Esophagus muscularis mucosa (tissue), 4 donors: ENCODE measurements around the gene DHPS. TPM values are rescaled to one million over a fixed set of nuclear protein-coding genes. Genes with fewer than 3 reads are reported as not detected.
"Not testable (repeated sequence)": the region's sequence is repeated elsewhere in the genome, so short reads cannot be mapped to it uniquely, and the experiment has no call there.

Experiments used
- DNase-seq: peaks from one replicate; pipeline ENCODE4 v3.0.0-alpha.2; 2017; ENCODE audit errors: extremely low spot score
- H3K27ac ChIP-seq, 4 donors: fragments of 200-600 bp; sonication (generic); replicated peaks in 1 of 4; 1 replicate in 3 of 4; 2 replicates in 1 of 4; pipeline ENCODE4 v1.5.1; 2016 to 2019; ENCODE audit warnings: mild to moderate bottlenecking in 1 of 4
- H3K27me3 ChIP-seq, 4 donors: fragments of 200-600 bp; sonication (generic); one replicate each; pipeline versions ENCODE4 v1.5.1 to v1.6.0; 2016 to 2019
- H3K36me3 ChIP-seq, 4 donors: fragments of 200-600 bp; sonication (generic); one replicate each; pipeline ENCODE4 v1.5.1; 2016 to 2019
- H3K4me1 ChIP-seq, 4 donors: fragments of 200-600 bp; sonication (generic); one replicate each; pipeline ENCODE4 v1.5.1; 2016 to 2019
- H3K4me3 ChIP-seq, 4 donors: fragments of 200-600 bp; sonication (generic); 1 replicate in 2 of 4; 2 replicates in 2 of 4; pipeline ENCODE4 v1.5.1; 2016 to 2019; ENCODE audit warnings: mild to moderate bottlenecking in 4 of 4, moderate library complexity in 1 of 4
- H3K9me3 ChIP-seq, 4 donors: fragments of 200-600 bp; sonication (generic); 1 replicate in 3 of 4; 2 replicates in 1 of 4; pipeline ENCODE4 v1.5.1; 2016 to 2019
- CTCF ChIP-seq, 3 experiments: fragments of 200-600 bp in 2 of 3; fragments of 450-650 bp in 1 of 3; sonication (generic) in 2 of 3; IDR thresholded peaks; one replicate each; pipeline ENCODE4 v1.5.1; 2017 to 2019; ENCODE audit warnings: antibody characterized with exemption in 3 of 3, mild to moderate bottlenecking in 2 of 3, moderate library complexity in 1 of 3
- EP300 ChIP-seq: sonication (generic); formaldehyde crosslinking; IDR thresholded peaks from one replicate; pipeline ENCODE4 v1.6.1; 2017; ENCODE audit warnings: antibody characterized with exemption
- POLR2A ChIP-seq: fragments of 450-650 bp; IDR thresholded peaks from one replicate; pipeline ENCODE4 v1.6.1; 2017; ENCODE audit warnings: antibody characterized with exemption, moderate library complexity, mild to moderate bottlenecking, low read depth
- POLR2AphosphoS5 ChIP-seq, 2 donors: sonication (generic); formaldehyde crosslinking; IDR thresholded peaks; one replicate each; pipeline ENCODE4 v1.6.1; 2017; ENCODE audit warnings: antibody characterized with exemption in 2 of 2
- WGBS: methylation state at CpG from one replicate; pipeline ENCODE4 v1.1.5; 2018; 5-methylcytosine and 5-hydroxymethylcytosine counted together
- intact Hi-C: fragments of 100-400 bp; cut with DNase I; formaldehyde crosslinking; loops from one replicate; pipeline ENCODE4 v1.15.1; 2023
- total RNA-seq, 4 donors: library from RNA; depleted of rRNA; stranded (reverse); fragments of >200 nt; gene quantifications; one replicate each; pipeline versions ENCODE4 v1.1.0 to v1.2.1, GENCODE V29; 2016

DHPS gene
- total RNA-seq, 4 donors from 2014 or later: 74.3 to 92.3 (median 85.0) TPM

DNA sequence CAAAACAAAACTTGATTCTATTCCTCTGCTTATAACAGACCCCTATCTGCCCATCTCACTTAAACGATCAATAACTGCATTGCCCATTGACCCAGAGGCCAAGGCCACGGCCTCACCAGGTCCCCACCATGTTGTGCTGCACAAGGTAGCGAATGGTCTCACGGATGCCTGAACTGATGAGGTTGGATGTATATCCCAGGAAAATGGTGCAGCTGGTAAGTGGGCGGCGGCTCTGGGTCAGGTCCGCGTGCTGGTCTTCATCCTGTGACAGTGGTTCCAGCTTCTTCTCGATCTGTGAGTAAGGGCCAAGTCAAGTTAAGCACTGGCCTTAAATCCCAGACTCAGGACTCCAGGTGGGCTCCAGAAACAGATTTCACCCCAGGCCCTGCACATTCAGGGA, 1.6 kb downstream of the DHPS start:
- WGBS: 77% methylated on average over 6 of the region's 9 CpGs
- TF ChIP-seq EP300 (no peak), CTCF (IDR thresholded peaks at IDR 0.05) (no peak), POLR2AphosphoS5 (IDR thresholded peaks at IDR 0.05) (no peak), POLR2A (no peak)
- Histone ChIP-seq H3K9me3 (no peaks in the 10 kb centered on the region), H3K4me3 (no peak overlapping the region), H3K4me1 (peaks cover 16 to 33% (median 29%) of the 10 kb centered on the region in 4 donors), H3K27ac (no peak overlapping the region), H3K27me3 (no peaks in the 10 kb centered on the region), H3K36me3 (peaks cover 41 to 53% (median 52%) of the 10 kb centered on the region in 4 donors)
- intact Hi-C loops: loop anchor here (10.0 kb wide), 1 partner anchor 165 kb away; no protein-coding TSS in a partner anchor
- no peak for DNase-seq

GRCh38 chr19:12678039-12678438, 3.6 kb downstream of the DHPS start:
- Histone ChIP-seq H3K4me1 (peaks cover 16 to 33% (median 29%) of the 10 kb centered on the region in 4 donors), H3K36me3 (peaks cover 53 to 73% (median 72%) of the 10 kb centered on the region in 4 donors)
- H3K27me3 ChIP-seq, H3K27ac ChIP-seq, H3K4me3 ChIP-seq, DNase-seq, intact Hi-C loops, H3K9me3 ChIP-seq: not testable (repeated sequence)
- 83% methylated on average over 4 of the region's 5 CpGs for WGBS

- no peak for DNase-seq
- intact Hi-C loops: no loop called here
- peaks cover 13 to 29% (median 23%) of the 10 kb centered on the region in 4 donors for H3K4me1 ChIP-seq
- H3K9me3 ChIP-seq: no peaks in the 10 kb centered on the region
- TF ChIP-seq POLR2A (no peak), EP300 (no peak), POLR2AphosphoS5 (IDR thresholded peaks at IDR 0.05) (no peak), CTCF (IDR thresholded peaks at IDR 0.05) (no peak)
- 84% methylated on average over 12 of the region's 12 CpGs for WGBS
- no peak overlapping the region for H3K27ac ChIP-seq
- H3K4me3 ChIP-seq: no peak overlapping the region
- H3K36me3 ChIP-seq: peaks cover 59 to 83% (median 79%) of the 10 kb centered on the region in 4 donors
- H3K27me3 ChIP-seq: no peaks in the 10 kb centered on the region
Observed at GRCh38 chr19:12676928-12677327, 4.8 kb downstream of the DHPS start.

GRCh38 chr19:12676384-12676792, 5.3 kb downstream of the DHPS start:
- intact Hi-C loops: no loop called here
- H3K4me1 ChIP-seq: peaks cover 13 to 33% (median 25%) of the 10 kb centered on the region in 4 donors
- no peaks in the 10 kb centered on the region for H3K27me3 ChIP-seq
- DNase-seq: peak; percentile 93
- TF ChIP-seq CTCF (IDR thresholded peaks at IDR 0.05) (peak; percentile 71 to 86 (median 73)), POLR2AphosphoS5 (IDR thresholded peaks at IDR 0.05) (no peak)
- no peaks in the 10 kb centered on the region for H3K9me3 ChIP-seq
- peak overlapping the region in 1 of 4 donors; percentile 4 for H3K27ac ChIP-seq
- no peak overlapping the region for H3K4me3 ChIP-seq
- H3K36me3 ChIP-seq: peaks cover 59 to 87% (median 79%) of the 10 kb centered on the region in 4 donors
- 23% methylated on average over 4 of the region's 4 CpGs for WGBS

GRCh38 chr19:12675940-12676339, 5.7 kb downstream of the DHPS start:
- no peak overlapping the region for H3K4me3 ChIP-seq
- intact Hi-C loops: no loop called here
- H3K36me3 ChIP-seq: peaks cover 59 to 88% (median 79%) of the 10 kb centered on the region in 4 donors
- no peaks in the 10 kb centered on the region for H3K9me3 ChIP-seq
- 70% methylated on average over 2 of the region's 15 CpGs for WGBS
- H3K27me3 ChIP-seq: no peaks in the 10 kb centered on the region
- no peak overlapping the region for H3K27ac ChIP-seq
- TF ChIP-seq POLR2A (no peak), CTCF (IDR thresholded peaks at IDR 0.05) (no peak), EP300 (no peak), POLR2AphosphoS5 (IDR thresholded peaks at IDR 0.05) (no peak)
- DNase-seq: no peak
- peaks cover 13 to 36% (median 26%) of the 10 kb centered on the region in 4 donors for H3K4me1 ChIP-seq
